Measurements from ENCODE around the gene GNAQ.

DNA sequence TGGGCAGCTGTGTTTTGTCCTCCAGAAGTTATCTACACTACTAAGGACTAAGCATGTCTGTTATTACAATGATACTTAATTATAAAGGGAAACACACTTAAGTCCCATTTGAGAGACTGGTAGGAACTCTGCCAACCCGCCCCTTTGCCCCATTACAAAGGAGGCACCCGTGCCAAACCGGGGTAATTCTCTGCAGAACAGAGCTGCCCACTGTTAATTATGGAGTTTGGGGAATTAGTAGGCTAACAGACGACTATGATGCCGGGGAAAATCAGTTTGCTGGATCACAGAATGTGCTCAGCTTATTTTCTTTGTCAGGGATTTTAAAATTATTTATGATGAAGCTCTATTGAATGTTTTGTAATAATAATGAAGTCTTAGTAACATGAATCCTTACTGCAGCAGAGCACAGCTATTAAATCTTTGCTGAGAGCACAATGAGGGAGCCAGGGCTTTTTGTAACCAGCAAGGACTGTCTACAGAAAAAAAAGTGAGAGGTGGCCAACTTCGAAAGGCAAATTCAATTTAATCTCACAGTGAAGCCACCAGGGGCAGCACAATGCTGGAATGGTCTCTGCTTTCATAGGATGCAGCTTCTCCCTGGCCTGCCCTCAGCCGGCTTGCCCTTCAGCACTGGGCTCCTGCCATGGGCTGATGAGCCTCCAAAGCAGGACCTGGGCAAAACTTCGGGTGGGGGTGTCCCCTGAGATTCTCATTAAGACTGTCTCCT is 134.5 kb downstream of the GNAQ start:
- TF ChIP-seq, protein P1, sequence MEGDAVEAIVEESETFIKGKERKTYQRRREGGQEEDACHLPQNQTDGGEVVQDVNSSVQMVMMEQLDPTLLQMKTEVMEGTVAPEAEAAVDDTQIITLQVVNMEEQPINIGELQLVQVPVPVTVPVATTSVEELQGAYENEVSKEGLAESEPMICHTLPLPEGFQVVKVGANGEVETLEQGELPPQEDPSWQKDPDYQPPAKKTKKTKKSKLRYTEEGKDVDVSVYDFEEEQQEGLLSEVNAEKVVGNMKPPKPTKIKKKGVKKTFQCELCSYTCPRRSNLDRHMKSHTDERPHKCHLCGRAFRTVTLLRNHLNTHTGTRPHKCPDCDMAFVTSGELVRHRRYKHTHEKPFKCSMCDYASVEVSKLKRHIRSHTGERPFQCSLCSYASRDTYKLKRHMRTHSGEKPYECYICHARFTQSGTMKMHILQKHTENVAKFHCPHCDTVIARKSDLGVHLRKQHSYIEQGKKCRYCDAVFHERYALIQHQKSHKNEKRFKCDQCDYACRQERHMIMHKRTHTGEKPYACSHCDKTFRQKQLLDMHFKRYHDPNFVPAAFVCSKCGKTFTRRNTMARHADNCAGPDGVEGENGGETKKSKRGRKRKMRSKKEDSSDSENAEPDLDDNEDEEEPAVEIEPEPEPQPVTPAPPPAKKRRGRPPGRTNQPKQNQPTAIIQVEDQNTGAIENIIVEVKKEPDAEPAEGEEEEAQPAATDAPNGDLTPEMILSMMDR (IDR thresholded peaks at IDR 0.05): no peak
- no peak for TF ChIP-seq POLR2A (IDR thresholded peaks at IDR 0.05)
- no peak for TF ChIP-seq EP300 (IDR thresholded peaks at IDR 0.05)
- TF ChIP-seq POLR2AphosphoS5 (IDR thresholded peaks at IDR 0.05): no peak
